T47D (cell line): ENCODE data around the gene CCDC194.

Experiments
- DNase-seq, 2 experiments: peaks; one replicate each; pipeline versions ENCODE4 v3.0.0 to v3.0.0-alpha.2; 2011 to 2012; ENCODE audit warnings: low read depth in 1 of 2, low spot score in 1 of 2
- JUND ChIP-seq: IDR thresholded peaks from 2 replicates; pipeline ENCODE4 v1.6.1; 2012; ENCODE audit warnings: low read depth
- in situ Hi-C: cut with HindIII; loops from 2 replicates; pipeline ENCODE4 v1.10.0; 2016; ENCODE audit warnings: low sequenced_read_pairs, low pct_unique_long_range_greater_than_20kb

Gene CCDC194

GRCh38 chr19:17402982-17403855 is 9.2 kb upstream of the CCDC194 start:
- TF ChIP-seq JUND = no peak
- peak; percentile 46 to 66 for DNase-seq
- in situ Hi-C loops = no loop called here

GRCh38 chr19:17401628-17402027 is 7.6 kb upstream of the CCDC194 start:
- in situ Hi-C loops = no loop called here
- no peak for TF ChIP-seq JUND

DNA sequence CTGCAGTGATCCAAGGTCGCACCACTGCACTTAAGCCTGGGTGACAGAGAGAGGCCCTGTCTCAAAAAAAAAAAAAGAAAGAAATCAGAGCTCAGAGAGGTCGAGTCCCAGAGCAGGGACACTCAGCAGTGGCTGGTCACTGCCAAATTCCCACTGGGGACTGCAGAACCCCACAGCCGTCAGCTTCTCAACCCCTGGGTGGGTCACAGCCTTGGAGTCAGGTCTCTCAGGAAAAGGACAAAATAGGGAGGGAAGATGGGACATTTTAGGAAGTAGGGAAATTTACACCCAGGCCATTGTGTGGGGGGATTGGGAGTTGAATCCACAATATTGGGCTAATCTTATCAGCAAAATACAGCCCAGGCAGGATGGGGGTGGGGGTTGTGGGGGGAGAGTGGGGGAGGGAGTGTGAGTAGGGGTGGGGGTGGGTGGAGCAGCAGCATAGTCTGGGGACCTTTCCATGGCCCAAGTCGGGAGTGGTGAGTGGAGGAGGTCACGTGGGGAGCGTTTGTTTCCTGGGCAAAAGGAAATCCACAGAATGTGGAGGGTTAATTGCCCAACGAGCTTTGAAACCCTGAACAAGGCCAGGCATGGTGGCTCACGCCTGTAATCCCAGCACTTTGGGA is 5.0 kb upstream of the CCDC194 start:
- DNase-seq = no peak
- in situ Hi-C loops = no loop called here
- no peak for TF ChIP-seq JUND

More at GRCh38 chr19:17401628-17402027, 7.6 kb upstream of the CCDC194 start:
- DNase-seq = no peak

GRCh38 chr19:17394891-17395415 is 957 bp upstream of the CCDC194 start:
- in situ Hi-C loops = no loop called here
- no peak for TF ChIP-seq JUND
- DNase-seq = peak; percentile 80 to 82

- peak in 1 of 2 experiments; percentile 24 for DNase-seq
- in situ Hi-C loops = no loop called here
- no peak for TF ChIP-seq JUND
Measured at GRCh38 chr19:17393002-17393401, 994 bp downstream of the CCDC194 start.

DNA sequence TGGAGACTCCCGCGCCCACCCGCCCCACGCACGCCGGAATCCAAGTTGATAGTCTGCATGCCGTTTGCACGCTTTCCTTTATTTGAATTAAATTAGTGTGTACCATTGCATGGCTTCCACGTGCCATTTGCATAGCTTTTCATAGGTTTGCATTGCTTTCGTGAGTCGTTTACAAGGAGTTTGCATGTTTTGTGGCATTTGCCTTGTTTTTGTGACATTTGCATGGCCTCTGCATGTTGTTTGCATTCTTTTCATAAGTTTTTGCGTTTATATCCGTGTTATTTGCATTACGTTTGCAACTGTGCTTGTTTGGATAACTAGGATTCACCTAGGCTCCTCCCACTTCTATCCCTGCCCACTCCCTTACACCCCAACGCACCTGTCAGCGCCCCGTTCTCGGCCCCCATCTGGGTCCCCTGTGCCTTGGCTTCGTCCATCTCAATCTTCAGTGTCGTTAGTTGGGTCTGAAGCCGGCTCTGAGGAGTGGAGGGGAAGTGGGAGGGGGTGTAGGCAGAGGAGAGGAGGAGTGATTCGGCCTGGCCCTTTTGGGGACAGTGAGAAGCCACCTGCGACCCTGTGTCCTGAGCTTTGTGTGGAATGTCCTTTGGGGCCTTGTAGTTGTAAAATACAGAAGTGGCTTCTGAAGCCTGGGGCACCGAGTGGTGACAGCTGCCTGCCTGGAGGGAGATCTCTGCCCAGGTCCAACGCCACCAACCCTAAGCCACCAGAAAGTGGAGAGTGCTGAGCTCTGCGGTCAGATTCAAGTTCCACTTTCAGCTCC is 2.4 kb downstream of the CCDC194 start:
- in situ Hi-C loops = no loop called here
- TF ChIP-seq JUND = no peak
- peak in 1 of 2 experiments; percentile 43 for DNase-seq

- TF ChIP-seq JUND = no peak
- DNase-seq = peak; percentile 93 to 94
- in situ Hi-C loops = no loop called here
Measured at GRCh38 chr19:17390665-17391370, 3.2 kb downstream of the CCDC194 start.

- DNase-seq = no peak
- TF ChIP-seq JUND = no peak
- in situ Hi-C loops = no loop called here
Measured at GRCh38 chr19:17389957-17390664, 3.9 kb downstream of the CCDC194 start.

DNA sequence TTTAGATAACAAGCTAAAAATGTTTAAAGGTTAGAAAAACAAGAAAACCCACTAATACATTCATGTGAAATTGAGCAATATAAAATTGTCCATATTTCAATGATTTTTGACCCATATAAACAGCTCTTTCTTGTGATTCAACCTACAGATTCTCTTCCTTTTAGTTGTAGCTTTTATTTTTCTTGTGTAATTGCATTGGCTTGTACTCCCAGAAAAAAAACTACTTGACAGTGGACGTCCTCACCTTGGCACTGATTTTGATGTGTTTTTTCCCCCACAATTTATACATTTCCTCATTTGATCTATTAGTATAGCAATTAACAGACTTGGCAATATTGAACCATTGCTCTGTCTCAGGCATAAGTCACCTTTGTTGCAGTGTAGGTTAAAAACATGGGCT is 4.7 kb downstream of the CCDC194 start:
- in situ Hi-C loops = no loop called here
- no peak for TF ChIP-seq JUND

GRCh38 chr19:17385878-17386611 is 8.0 kb downstream of the CCDC194 start:
- no peak for TF ChIP-seq JUND
- in situ Hi-C loops = no loop called here
- peak; percentile 49 to 52 for DNase-seq

More for the DNA sequence above, 4.7 kb downstream of the CCDC194 start:
- no peak for DNase-seq

DNA sequence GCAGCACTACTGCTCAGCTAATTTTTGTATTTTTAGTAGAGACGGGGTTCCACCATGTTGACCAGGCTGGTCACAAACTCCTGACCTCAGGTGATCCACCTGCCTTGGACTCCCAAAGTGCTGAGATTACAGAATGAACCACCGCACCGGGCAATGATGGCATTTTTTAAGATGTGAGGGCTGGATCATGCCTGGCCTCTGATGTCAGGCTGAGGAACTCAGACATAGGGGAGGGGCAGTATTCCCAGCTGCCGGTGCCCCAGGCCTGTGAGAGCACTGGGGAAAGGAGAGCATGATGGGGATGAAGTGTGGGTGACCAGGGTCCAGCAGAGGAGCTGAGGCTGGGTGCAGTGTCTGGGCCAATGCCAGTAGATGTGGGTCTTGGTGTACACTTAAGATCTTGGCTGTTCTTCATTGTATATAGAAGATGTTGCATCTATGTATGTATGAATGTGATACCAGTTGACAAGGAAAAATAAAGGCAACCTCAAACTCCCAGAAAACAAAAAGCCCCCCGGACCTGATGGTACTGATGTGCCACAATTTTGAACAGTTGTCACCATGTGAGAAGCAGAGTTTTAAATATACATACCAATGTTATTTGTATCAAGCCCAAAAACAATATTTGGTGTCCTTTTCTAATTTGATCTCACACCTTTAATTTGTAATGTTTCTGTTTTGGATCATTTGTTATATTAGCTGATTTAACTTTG is 13.4 kb downstream of the CCDC194 start:
- TF ChIP-seq JUND = no peak
- in situ Hi-C loops = no loop called here

More for the DNA sequence above, 13.4 kb downstream of the CCDC194 start:
- no peak for DNase-seq
